ENCODE results near the gene CDH16. TPM values are rescaled to one million over a fixed set of nuclear protein-coding genes. Genes with fewer than 3 reads are reported as not detected.

Gene CDH16
- total RNA-seq, 1 experiment from 2014 or later = not detected

GRCh38 chr16:66919569-66920298 lies 1.0 kb upstream of the CDH16 start:
- ChIA-PET CTCF (interaction anchor here (0.5 to 4.2 kb wide), 7 partner anchors 8 to 240 kb away, joined by 3 to 25 read pairs (median 8); partner anchors contain the start of genes FBXL8 and TRADD), POLR2A (interaction anchor here (0.6 to 2.0 kb wide), 8 partner anchors 9 to 652 kb away, joined by 3 to 11 read pairs (median 3); partner anchors contain the start of gene CIAO2B)
- TF ChIP-seq, protein P1, sequence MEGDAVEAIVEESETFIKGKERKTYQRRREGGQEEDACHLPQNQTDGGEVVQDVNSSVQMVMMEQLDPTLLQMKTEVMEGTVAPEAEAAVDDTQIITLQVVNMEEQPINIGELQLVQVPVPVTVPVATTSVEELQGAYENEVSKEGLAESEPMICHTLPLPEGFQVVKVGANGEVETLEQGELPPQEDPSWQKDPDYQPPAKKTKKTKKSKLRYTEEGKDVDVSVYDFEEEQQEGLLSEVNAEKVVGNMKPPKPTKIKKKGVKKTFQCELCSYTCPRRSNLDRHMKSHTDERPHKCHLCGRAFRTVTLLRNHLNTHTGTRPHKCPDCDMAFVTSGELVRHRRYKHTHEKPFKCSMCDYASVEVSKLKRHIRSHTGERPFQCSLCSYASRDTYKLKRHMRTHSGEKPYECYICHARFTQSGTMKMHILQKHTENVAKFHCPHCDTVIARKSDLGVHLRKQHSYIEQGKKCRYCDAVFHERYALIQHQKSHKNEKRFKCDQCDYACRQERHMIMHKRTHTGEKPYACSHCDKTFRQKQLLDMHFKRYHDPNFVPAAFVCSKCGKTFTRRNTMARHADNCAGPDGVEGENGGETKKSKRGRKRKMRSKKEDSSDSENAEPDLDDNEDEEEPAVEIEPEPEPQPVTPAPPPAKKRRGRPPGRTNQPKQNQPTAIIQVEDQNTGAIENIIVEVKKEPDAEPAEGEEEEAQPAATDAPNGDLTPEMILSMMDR (IDR thresholded peaks at IDR 0.05; ENCODE audit: unreplicated experiment) = no peak
- intact Hi-C loops (cut with micrococcal nuclease) = no loop called here
- DNase-seq (ENCODE audit: unreplicated experiment) = no peak
- BruUV-seq (replicated peaks) = no TSS peak
- Mint-ChIP-seq H3K4me3 (ENCODE audit: unreplicated experiment) (no peak overlapping the region), H3K27ac (ENCODE audit: low read depth, unreplicated experiment) (no peak overlapping the region), H3K4me1 (ENCODE audit: insufficient read depth, unreplicated experiment) (peaks cover 18% of the 10 kb centered on the region), H3K36me3 (ENCODE audit: insufficient read depth, unreplicated experiment) (no peaks in the 10 kb centered on the region), H3K9me3 (ENCODE audit: unreplicated experiment) (no peaks in the 10 kb centered on the region), H3K27me3 (ENCODE audit: insufficient read depth, unreplicated experiment) (no peaks in the 10 kb centered on the region)

- CTCF ChIA-PET = interaction anchor here (0.5 to 4.2 kb wide), 10 partner anchors 9 to 156 kb away, joined by 3 to 25 read pairs (median 4); partner anchors contain the start of gene PDP2
- Mint-ChIP-seq H3K9me3 (ENCODE audit: unreplicated experiment) (no peaks in the 10 kb centered on the region), H3K4me3 (ENCODE audit: unreplicated experiment) (no peak overlapping the region), H3K4me1 (ENCODE audit: insufficient read depth, unreplicated experiment) (peaks cover 9% of the 10 kb centered on the region), H3K27ac (ENCODE audit: low read depth, unreplicated experiment) (no peak overlapping the region), H3K36me3 (ENCODE audit: insufficient read depth, unreplicated experiment) (no peaks in the 10 kb centered on the region), H3K27me3 (ENCODE audit: insufficient read depth, unreplicated experiment) (no peaks in the 10 kb centered on the region)
- POLR2A ChIA-PET = interaction anchor here (0.6 to 1.7 kb wide), 2 partner anchors 10 to 29 kb away, joined by 3 to 6 read pairs; no protein-coding TSS in a partner anchor
- intact Hi-C loops (cut with micrococcal nuclease) = no loop called here
- BruUV-seq (replicated peaks) = no TSS peak
- TF ChIP-seq, protein P1 (IDR thresholded peaks at IDR 0.05; ENCODE audit: unreplicated experiment) = no peak
- no peak for DNase-seq (ENCODE audit: unreplicated experiment)
Observed at GRCh38 chr16:66918355-66918754, 330 bp downstream of the CDH16 start.

DNA sequence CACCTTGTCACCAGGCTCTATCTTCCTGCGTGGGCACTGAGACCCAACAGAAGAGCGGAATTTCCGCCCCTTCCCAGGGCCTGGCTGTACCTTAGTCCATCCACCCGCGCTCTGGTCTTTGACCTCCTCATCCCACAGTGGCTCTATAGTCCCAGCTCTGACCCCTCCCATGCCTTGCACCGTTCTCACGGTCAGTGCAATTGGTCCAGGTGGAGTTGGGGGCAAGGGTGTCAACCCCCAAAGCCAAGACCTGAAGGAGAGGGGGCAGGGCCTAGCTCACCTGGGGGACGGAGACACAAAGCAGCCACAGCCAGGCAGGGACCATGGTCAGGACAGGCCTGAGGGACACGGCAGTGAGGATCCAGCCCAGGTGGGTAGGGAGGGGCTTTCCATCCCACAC lies 944 bp downstream of the CDH16 start:
- BruUV-seq (replicated peaks) = no TSS peak
- H3K4me1 Mint-ChIP-seq (ENCODE audit: insufficient read depth, unreplicated experiment) = peaks cover 6% of the 10 kb centered on the region
- CTCF ChIA-PET = interaction anchor here (0.7 to 3.1 kb wide), 6 partner anchors 8 to 157 kb away, joined by 3 to 23 read pairs (median 3); no protein-coding TSS in a partner anchor

DNA sequence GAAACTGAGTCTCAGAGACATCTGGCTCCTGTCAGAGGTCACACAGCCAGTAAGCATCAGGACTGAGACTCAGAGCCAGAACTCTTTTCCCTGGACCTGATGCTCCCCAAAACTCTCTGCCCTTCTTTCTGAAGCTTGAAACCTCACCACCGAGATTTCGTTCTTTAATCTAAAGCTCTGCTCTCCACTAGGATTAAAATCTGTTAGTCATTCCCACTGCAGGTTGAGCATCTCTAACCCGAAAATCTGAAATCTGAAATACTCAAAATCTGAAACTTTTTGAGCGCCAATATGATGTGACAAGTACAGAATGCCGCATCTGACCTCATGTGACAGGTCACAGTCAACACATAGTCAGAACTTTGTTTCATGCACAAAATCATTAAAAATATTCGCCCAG lies 2.2 kb downstream of the CDH16 start:
- Mint-ChIP-seq H3K4me3 (ENCODE audit: unreplicated experiment) (no peak overlapping the region), H3K27ac (ENCODE audit: low read depth, unreplicated experiment) (no peak overlapping the region), H3K4me1 (ENCODE audit: insufficient read depth, unreplicated experiment) (peaks cover 12% of the 10 kb centered on the region), H3K36me3 (ENCODE audit: insufficient read depth, unreplicated experiment) (no peaks in the 10 kb centered on the region), H3K27me3 (ENCODE audit: insufficient read depth, unreplicated experiment) (no peaks in the 10 kb centered on the region), H3K9me3 (ENCODE audit: unreplicated experiment) (no peaks in the 10 kb centered on the region)
- POLR2A ChIA-PET = no interaction called here
- TF ChIP-seq, protein P1 (IDR thresholded peaks at IDR 0.05; ENCODE audit: unreplicated experiment) = no peak
- intact Hi-C loops (cut with micrococcal nuclease) = no loop called here
- CTCF ChIA-PET = interaction anchor here (1.9 kb wide), 1 partner anchor 21 kb away, joined by 7 read pairs; no protein-coding TSS in a partner anchor
- BruUV-seq (replicated peaks) = no TSS peak
- DNase-seq (ENCODE audit: unreplicated experiment) = no peak

More for the DNA sequence above, 944 bp downstream of the CDH16 start:
- intact Hi-C loops (cut with micrococcal nuclease) = no loop called here
- Mint-ChIP-seq H3K9me3 (ENCODE audit: unreplicated experiment) (no peaks in the 10 kb centered on the region), H3K27ac (ENCODE audit: low read depth, unreplicated experiment) (no peak overlapping the region), H3K36me3 (ENCODE audit: insufficient read depth, unreplicated experiment) (no peaks in the 10 kb centered on the region), H3K4me3 (ENCODE audit: unreplicated experiment) (no peak overlapping the region), H3K27me3 (ENCODE audit: insufficient read depth, unreplicated experiment) (no peaks in the 10 kb centered on the region)
- TF ChIP-seq, protein P1 (IDR thresholded peaks at IDR 0.05; ENCODE audit: unreplicated experiment) = no peak
- POLR2A ChIA-PET = interaction anchor here (0.6 to 1.7 kb wide), 2 partner anchors 11 to 28 kb away, joined by 3 to 6 read pairs; no protein-coding TSS in a partner anchor
- no peak for DNase-seq (ENCODE audit: unreplicated experiment)

Measured in MCF 10A (cell line).